NCI-H774 (cell line): ENCODE data around the gene NUDT2.

Experiments used
- DNase-seq: peaks from one replicate; lab custom pipeline; 2025; lab: John Stamatoyannopoulos, UW

Gene NUDT2

DNA sequence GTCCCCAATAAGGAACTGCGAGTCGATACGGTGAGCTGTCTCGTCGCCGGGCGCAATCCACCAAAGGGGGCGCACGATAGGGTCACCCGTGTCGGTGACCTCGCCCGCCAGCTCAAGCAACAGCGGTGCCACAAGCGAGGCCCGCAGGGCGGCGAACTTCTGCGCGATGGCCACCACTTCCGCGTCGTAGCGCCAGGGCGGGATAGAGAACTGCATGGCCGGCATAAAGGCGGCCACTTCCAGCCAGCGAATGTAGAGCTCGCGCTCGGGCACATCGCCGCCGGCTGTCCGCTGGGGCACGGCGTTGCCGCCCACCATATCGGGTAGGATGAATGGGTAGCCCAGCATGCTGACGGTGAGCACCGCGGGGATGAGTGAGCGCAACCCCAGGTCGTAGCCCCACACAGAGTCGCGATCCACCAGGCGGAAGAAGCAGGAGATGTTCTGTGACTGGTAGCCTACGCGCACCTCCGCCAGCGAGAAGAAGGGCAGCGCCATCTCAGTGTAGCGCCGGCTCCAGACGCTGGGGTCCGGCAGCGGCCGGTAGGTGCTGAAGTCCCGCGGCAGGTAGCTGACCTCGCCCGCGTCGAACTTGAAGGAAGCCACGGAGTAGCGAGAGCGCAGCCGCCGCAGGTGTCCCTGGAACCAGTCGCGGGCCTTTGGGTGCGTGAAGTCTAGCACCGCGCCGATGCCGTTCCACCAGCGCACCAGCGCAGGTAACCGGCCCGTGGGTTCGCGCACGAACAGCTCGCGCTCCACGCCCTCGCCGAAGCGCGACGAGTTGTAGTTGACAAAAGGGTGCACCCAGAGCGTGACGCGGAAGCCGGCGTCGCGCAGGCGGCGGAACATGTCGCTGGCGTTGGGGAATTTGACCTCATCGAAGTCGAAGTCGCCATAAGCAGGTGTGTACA, 41.9 kb downstream of the NUDT2 start:
- DNase-seq = no peak

DNA sequence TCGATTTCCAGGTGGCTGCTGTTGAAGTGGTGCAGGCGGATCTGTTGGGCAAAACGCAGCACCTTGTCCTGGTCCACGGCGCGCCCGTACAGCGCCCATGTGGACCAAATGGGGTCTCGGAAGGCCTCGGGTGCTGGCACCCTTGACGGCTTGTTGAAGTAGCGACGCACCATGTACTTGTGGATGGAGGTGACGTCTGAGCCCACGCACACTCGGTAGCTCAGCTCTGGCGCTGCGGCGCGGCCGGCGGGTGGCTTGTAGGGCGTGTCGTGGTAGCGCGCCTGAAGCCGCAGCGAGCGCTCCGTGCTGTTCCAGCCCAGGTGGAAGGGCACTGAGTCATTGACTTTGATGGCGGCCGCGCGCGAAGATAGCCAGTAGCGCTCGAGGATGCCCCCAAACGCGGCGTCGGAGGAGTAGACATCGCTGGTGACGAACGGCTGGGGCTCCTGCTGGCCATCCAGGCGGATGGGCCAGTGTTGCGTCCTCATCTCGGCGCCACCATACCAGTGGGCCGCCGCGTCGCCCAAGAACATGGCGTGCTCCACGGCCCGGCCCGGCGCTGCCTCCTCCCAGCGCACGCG, 42.6 kb downstream of the NUDT2 start:
- no peak for DNase-seq

DNA sequence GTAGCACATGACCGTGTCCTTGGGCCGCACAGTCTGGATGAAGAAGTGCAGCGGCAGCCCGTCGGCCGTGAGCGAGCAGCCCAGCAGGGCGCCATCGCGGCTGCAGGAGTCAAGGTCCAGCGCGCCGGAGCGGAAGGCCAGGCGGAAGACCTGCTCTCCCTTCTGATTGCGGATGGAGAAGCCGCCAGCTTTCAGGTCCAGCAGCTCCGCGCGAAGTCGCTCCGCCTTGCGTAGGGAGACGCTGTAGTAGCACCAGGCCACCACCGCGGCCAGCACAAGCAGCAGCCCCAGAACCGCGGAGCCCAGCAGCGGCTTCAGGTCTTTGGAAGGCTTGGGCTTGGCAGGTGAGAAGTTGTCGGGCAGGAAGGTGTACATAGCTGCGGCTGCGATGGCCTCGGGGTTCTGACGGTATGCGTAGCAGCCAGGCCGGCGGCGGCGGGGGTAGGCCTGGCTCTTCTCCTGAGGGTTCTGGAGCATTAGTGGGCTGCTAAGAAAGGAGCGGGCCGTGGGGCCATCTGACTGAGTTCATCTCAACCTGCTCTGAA, 43.2 kb downstream of the NUDT2 start:
- no peak for DNase-seq

DNA sequence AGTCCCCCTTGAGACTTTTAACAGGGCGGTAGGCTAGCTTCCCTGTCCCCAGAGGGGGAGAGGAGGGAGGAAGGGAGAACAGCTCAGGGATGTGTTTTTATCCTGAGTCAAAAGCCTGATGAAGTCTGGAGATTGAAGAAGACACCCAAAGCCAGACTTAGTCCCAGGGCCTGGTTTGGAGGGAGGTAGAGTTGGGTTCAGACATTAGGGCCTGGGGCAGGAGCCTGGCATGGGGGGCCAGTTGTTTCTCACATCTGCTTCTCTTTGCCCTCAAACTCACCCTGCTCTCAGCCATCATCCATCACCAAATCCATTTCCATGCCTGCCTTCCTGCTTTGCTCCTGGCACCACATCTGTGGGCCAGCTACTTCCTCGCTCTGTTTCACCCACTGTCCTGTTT, 44.4 kb downstream of the NUDT2 start:
- DNase-seq = no peak

DNA sequence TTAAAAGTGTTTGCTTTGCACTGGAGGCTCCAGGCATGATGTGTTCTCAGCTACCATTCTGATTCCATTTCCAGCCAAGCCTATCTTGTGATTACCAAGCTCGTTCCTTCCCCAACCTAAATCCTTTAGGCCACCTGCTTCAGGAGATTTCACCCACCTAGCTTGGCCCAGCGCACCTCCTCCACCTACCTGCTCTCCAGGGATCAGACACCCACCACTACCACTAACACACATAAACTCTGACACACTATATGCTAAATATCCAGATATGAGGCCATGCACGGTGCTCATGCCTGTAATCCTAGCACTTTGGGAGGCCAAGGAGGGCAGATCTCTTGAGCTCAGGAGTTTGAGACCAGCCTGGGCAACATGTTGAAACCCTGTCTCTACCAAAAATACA, 45.0 kb downstream of the NUDT2 start:
- DNase-seq = no peak

DNA sequence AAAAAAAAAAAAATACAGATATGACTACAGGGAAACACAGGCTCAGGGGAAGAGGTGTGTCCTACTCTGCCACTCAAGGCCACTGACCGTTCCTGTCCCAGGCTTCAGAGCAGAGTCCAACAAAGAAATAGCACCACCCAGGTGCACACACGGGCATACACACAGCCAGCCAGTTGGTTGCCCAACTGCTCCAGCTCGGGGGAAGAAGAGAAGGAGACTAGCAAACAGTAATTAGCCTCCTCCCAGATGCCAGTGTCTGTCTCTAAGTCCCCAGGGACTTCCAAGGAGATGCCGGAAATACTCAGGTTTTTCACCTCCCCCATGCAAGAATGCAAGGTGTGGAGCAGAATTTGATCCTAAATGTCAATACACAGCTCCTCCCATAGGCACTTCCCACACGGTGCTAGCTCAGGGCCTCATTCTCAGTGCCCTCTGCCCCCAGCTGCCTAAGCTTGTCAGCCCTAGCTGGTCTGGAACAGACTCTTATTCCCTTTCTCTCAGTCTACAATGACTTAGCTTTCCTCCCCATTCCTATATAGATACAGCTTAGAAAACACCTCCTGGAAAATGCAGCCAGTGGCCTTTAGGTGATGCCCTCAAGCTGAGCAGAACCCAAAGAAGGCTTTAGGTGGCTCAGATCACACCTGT, 45.7 kb downstream of the NUDT2 start:
- DNase-seq = no peak

DNA sequence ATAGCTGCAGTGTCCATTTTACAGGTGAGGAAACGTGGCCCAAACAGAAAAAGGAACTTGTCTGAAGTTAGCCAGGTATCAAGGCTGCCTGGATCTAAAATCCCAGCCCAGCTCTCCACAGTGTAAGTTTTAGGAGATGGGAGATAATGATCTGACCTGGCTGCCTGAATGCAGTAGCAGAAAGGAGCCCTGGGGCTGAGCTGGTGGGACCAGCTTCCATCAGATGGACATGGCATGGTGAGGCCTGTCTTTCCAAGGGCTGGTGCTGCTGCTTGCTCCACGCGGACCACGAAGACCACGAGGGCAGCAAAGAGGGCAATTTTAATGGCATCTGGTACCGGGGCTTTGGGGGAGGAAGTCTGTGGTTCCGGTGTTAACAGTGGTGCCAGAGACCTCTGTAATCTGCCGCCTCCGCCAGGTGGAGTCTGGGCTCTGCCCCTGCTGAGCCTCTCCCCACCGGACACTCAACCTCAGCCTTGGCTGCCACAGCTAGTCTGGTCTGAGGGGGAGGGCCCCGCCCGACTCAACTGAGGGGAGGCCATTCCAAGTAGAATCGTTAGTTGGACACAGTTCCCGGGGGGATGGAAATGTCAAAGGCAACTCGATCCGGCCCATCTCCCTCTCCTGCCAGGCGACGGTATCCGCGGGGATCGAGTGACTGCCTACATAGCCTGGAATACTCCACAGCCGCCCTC, 46.7 kb downstream of the NUDT2 start:
- peak; percentile 29 for DNase-seq

DNA sequence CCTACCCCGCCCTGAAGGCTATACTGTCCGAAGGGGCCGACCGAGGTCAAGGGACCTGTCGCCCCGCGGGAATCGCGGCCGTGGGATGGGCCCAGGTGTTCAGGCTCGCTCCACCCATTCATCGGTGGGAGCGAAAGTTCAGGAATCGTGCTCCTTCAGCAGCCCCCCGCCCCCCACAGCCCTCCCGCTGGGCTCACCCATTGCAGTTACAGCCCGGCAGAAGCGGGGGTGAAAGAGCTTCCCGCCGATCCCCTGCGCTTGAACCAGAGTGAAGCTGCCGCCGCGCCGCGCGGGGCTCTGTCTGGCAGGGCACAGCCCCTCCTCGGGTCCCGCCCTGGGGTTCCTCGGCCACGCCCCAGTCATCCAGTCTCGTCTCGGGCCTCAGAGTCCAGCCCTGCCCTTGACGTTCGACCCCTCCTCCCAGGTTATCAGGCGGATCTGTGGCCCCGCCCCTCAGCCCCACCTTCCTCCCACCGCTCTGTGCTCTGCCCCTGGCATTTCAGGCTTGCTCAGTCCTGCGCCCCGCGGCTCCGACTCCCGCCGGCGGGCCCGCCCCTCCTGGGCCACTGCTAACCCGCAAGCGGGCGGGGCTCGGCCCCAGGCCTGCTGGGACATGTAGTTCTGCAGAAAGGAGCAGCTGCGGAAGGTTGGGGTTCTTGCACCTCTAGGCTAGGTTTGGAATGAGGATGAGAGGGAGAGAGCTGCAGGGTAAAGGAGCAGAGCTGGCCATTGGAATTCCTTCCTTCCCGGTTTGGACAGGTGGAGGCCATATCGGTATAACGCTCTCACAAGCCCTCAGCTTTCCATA, 47.4 kb downstream of the NUDT2 start, which contains the start of gene MYORG:
Gene MYORG (minus strand): TSS at position 303 of the 808 bp plus-strand sequence. CDS start 3,955 bp downstream, outside the sequence.
- DNase-seq = peak; percentile 96

DNA sequence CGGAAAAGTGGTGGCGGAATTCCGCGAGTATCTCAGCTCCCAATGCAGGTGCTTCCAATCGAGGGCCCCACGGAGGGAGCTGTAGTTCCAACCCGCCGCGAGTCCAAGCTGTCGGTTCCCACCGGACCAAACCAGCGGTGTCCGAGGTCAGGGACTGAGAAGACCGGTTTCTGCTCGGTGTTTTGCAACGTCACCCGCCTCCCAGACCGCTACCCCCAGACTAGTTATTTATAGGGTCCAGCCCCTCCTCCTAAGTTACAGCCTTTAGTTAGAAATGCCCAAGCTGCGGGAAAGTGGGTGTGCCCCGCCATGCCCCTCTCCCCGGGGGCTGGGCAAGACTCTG, 48.0 kb downstream of the NUDT2 start:
- no peak for DNase-seq

DNA sequence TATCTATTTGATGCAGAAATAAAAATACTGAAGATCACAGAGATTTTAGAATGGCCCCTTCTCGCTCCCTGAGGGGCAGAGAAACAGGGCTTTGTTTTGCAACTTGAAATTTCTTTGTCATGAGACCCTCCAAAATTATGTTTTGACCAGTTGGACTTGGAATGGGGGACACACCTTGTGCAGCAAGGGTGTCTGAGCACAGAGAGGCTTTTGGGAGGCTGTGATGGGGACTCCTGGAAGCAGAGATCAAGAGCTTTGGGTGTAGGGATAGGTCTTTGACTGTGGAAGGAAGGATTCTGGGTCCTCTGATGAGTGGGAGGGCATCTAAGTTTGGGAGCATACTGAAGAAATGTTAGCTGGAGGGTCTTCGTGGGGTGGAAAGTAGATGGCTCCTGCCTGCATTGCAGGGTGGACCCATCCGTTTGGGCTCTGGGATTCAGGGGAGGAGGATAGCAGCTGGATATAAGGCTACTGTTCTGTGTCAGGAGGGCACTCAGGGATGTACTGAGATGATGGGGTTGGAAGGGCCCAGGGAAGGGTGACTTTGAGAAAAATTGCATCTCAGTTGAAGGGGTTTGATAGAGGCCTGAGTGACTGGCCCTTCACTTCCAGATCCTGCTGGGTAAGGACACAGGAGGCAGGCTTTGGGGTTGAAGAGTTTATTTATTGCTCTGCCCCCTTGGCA, 49.1 kb downstream of the NUDT2 start:
- no peak for DNase-seq

DNA sequence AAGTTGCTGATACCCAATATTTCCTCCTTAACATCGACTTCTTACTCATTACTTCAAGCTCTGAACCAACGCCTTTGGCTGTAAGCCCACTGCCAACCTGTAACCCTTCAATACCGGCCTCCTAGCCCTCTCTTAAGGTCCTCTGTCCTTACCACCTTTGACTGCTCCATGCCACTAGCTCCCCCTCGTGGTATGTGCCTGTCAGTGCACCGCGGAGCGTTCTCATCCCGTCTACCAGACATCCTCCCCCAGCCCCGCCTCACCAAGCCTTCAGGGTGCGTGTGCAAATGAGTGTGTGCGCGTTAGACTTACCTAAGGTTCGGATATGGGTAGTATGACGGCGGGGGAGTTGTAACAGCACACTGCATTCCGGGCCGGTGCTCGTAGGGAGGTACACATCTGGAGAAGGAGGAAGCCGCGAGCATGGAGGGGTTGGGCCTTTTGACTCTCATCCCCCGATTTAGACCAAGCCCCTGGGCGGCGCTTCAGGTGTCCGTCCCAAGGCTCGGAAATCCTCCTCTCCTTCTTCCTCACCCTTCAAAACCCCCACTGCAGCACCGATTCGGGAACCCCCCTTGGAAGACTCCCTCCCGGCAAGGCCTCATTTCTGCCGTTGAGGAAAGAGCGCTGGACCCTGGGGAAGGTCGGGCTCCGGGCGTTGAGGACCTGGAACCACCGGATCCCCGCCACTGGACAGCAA, 50.1 kb downstream of the NUDT2 start:
- DNase-seq = peak; percentile 77

DNA sequence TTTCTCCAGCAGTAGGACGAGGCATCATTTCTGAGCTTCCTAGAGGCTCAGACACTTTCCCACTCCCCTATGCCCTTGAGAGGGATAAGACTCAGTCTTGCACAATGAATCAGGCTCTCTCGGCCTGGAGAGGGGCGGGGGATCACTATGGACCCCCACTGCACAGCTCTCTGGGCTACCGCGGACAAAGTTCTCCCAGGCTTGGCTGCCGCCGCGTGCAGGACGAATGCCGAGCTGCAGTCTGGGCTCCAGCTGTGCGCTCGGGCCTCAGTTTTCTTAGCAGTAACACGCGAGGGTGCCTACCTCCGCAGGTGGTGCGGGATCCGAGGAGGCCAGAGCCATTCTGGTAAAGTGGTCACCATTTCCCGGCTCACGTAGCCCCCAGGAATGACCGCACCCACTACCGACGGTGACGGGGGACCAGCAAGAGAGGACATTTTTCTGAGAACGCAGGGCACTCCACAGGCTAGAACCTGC, 50.7 kb downstream of the NUDT2 start:
- no peak for DNase-seq

DNA sequence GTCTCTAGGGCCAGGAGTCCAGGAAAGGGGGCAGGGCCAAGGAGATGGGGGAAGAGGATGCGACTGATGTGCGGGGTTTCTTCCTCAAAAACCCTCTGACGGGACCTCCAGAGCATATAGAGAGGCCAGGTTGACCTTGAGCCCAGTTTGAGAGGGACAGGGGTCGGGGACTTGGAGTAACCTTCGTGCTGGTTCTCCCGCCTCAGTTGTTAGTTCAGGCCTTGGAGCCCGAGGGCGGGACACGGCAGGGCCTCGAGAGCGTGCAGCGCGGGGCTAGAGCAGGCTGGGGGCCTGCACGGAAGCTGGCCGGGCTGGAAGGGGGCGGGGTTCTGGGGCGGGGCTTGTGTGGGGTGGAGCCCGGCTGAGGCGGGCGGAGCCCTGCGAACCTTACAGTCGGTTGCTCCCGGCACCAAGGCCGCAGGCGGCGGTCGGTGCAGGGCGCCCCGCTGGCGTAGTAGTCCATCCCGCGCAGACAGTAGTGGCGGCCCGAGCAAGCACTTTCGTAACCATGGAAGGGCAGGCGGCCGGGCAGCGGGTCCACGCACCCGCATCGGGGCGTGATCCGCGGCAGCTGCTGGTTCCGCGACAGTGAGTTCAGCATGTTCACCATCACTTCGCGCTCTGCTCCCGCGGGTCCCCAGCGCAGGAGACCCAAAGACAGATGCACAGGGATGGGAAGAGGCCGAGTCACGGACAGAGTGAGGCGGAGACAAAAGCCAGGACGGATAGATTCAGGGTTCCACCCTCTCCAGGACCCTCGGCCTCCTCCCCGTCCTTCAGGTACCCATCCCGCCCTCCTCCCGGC, 51.3 kb downstream of the NUDT2 start:
- peak; percentile 64 for DNase-seq

DNA sequence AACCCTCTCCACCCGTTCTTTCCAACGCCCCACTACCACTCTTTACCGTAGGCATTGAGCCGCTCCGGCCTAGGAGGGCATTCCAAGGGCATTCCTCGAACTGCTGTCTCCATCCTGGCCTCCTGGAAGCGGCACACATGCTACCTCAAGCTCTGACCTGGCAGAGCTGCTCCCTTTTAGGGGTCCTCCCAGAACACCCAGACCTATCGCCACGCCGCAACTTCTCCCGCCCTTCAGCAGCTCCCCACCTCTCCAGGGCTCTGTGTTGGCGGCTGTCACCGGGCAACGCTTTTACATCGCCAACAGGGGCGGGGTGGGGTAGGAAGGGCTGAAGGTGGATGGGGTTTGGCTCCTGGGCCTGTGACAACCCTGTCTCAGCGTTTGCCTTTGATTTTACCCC, 52.0 kb downstream of the NUDT2 start:
- DNase-seq = peak; percentile 10

DNA sequence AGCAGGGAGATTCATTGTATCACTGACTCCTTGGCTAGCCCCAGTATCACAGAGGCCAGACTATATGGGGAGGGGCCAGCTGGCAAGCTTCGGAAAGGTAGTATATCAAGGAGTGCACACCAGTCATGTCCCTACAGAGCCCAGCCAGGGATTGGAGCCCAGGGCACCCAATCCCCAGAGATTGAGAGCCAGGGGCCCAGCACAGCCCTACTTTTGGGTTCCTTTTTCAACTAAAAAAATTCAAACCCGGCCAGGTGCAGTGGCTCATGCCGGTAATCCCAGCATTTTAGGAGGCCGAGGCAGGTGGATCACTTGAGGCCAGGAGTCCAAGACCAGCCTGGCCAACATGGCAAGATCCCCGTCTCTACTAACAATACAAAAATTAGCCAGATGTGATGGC, 52.7 kb downstream of the NUDT2 start:
- no peak for DNase-seq

DNA sequence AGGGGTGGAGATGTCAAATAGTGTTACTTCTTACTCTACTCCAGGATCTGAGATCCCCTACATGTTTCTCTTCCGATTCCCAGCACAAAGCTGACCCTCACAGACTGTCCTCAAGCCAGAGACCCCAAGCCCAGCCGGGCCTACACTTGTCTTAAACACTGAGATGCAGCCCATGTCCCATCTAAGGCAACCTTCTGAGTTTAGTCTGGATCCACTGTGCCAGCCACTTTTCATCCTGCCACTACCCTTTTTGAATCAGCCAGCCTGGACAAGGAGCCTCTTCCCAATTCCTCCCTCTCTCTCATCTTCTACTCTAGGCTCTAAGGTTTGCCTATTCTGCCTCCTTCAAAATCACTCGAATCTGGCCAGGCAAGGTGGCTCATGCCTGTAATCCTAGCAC, 53.5 kb downstream of the NUDT2 start:
- DNase-seq = no peak

DNA sequence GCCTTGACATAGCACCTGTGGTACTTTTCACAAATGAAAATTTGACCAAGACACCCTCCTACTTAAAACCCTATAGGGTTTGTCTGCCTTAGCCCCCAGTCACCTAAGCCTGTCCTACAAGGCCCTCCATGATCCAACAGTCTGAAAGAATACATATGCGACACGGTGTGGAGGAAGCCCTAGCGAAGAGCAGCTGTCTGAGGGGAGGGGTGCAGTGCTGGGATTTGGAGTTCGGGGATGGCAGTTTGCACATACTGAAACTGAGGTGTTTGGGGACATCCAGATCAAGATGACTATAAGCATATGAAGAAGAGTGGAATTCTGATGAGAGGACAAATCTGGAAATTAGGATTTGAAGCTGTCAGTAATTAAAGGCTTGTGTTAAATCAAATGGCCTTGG, 54.5 kb downstream of the NUDT2 start:
- DNase-seq = no peak

DNA sequence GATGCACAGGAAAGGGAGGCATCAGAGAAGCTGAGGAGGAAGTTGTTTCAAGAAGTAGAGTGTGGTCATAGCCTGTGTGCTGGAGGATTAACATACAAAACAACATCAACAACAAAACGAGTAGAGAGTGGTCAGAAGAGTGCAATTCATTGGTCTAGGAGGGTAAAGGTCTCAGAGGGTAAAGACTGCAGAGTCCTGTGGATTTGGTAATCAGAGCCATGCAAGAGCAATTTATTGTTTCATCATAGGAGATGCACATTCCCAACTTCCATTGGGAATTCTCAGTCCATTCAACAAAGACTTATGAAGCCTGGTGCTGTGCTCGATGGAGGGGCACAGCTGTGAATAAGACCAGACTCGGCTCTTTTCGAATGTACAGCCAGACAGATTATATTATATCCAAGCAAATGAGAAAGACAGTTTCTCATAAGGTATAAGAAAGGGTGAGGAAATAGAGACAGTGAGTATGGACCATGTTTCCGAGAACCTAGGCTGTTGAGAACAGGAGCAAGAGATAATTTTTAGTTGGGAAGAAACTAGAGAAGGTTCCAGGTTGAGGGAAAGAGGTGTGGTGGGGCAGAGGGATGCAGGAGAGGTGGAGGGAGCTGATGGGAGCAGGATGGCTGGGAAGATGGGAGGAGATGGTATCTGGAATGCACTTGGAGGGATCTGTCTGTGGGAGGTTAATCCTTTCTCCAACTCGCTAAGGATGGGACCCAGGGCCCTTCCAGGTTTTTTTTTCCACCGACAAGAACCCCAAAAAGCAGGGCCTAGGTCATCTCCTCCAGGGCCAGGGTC, 55.2 kb downstream of the NUDT2 start:
- no peak for DNase-seq
